Measurements from ENCODE around the gene DUSP10.

The DUSP10 gene

GRCh38 chr1:221742555-221743415, 896 bp upstream of the DUSP10 start:
- Histone ChIP-seq H3K4me1 (ENCODE audit: control insufficient read depth, low read depth, low read length) (peaks cover 7% of the 10 kb centered on the region), H3K4me3 (ENCODE audit: low read length) (peak overlapping the region; percentile 82), H3K9ac (ENCODE audit: low read length) (peak overlapping the region; percentile 31), H3K36me3 (ENCODE audit: control insufficient read depth, low read depth, low read length) (no peaks in the 10 kb centered on the region), H3K27me3 (ENCODE audit: control insufficient read depth, insufficient read depth, low read length) (peaks cover 32% of the 10 kb centered on the region), H3K9me3 (ENCODE audit: control insufficient read depth, low read depth, low read length) (no peaks in the 10 kb centered on the region), H3K27ac (ENCODE audit: low read length) (no peak overlapping the region)

- Histone ChIP-seq H3K9me3 (ENCODE audit: control insufficient read depth, low read depth, low read length) (no peaks in the 10 kb centered on the region), H3K9ac (ENCODE audit: low read length) (peak overlapping the region; percentile 60), H3K27ac (ENCODE audit: low read length) (no peak overlapping the region), H3K27me3 (ENCODE audit: control insufficient read depth, insufficient read depth, low read length) (peaks cover 32% of the 10 kb centered on the region), H3K4me3 (ENCODE audit: low read length) (peak overlapping the region; percentile 82), H3K4me1 (ENCODE audit: control insufficient read depth, low read depth, low read length) (peaks cover 7% of the 10 kb centered on the region), H3K36me3 (ENCODE audit: control insufficient read depth, low read depth, low read length) (no peaks in the 10 kb centered on the region)
Observed at GRCh38 chr1:221740993-221741702, 741 bp downstream of the DUSP10 start.

GRCh38 chr1:221740369-221740992, 1.4 kb downstream of the DUSP10 start:
- Histone ChIP-seq H3K9ac (ENCODE audit: low read length) (no peak overlapping the region), H3K4me1 (ENCODE audit: control insufficient read depth, low read depth, low read length) (peaks cover 7% of the 10 kb centered on the region), H3K27me3 (ENCODE audit: control insufficient read depth, insufficient read depth, low read length) (peaks cover 32% of the 10 kb centered on the region), H3K4me3 (ENCODE audit: low read length) (peak overlapping the region; percentile 82), H3K36me3 (ENCODE audit: control insufficient read depth, low read depth, low read length) (no peaks in the 10 kb centered on the region), H3K9me3 (ENCODE audit: control insufficient read depth, low read depth, low read length) (no peaks in the 10 kb centered on the region), H3K27ac (ENCODE audit: low read length) (no peak overlapping the region)

GRCh38 chr1:221739677-221740025, 2.2 kb downstream of the DUSP10 start:
- H3K4me1 ChIP-seq (ENCODE audit: control insufficient read depth, low read depth, low read length) = peaks cover 7% of the 10 kb centered on the region
- H3K4me3 ChIP-seq (ENCODE audit: low read length) = no peak overlapping the region
- no peak overlapping the region for H3K27ac ChIP-seq (ENCODE audit: low read length)
- H3K9me3 ChIP-seq (ENCODE audit: control insufficient read depth, low read depth, low read length) = no peaks in the 10 kb centered on the region
- no peak overlapping the region for H3K9ac ChIP-seq (ENCODE audit: low read length)
- peaks cover 26% of the 10 kb centered on the region for H3K27me3 ChIP-seq (ENCODE audit: control insufficient read depth, insufficient read depth, low read length)
- no peaks in the 10 kb centered on the region for H3K36me3 ChIP-seq (ENCODE audit: control insufficient read depth, low read depth, low read length)

GRCh38 chr1:221739018-221739676, 2.7 kb downstream of the DUSP10 start:
- Histone ChIP-seq H3K9ac (ENCODE audit: low read length) (no peak overlapping the region), H3K27ac (ENCODE audit: low read length) (no peak overlapping the region), H3K27me3 (ENCODE audit: control insufficient read depth, insufficient read depth, low read length) (peaks cover 26% of the 10 kb centered on the region), H3K4me3 (ENCODE audit: low read length) (no peak overlapping the region), H3K4me1 (ENCODE audit: control insufficient read depth, low read depth, low read length) (peaks cover 7% of the 10 kb centered on the region), H3K36me3 (ENCODE audit: control insufficient read depth, low read depth, low read length) (no peaks in the 10 kb centered on the region), H3K9me3 (ENCODE audit: control insufficient read depth, low read depth, low read length) (no peaks in the 10 kb centered on the region)

- H3K27ac ChIP-seq (ENCODE audit: low read length) = no peak overlapping the region
Observed at GRCh38 chr1:221736714-221737113, 5.2 kb downstream of the DUSP10 start.

GRCh38 chr1:221735999-221736398, 5.9 kb downstream of the DUSP10 start:
- Histone ChIP-seq H3K36me3 (ENCODE audit: control insufficient read depth, low read depth, low read length) (no peaks in the 10 kb centered on the region), H3K27me3 (ENCODE audit: control insufficient read depth, insufficient read depth, low read length) (peaks cover 21% of the 10 kb centered on the region), H3K27ac (ENCODE audit: low read length) (no peak overlapping the region), H3K4me1 (ENCODE audit: control insufficient read depth, low read depth, low read length) (no peaks in the 10 kb centered on the region), H3K9me3 (ENCODE audit: control insufficient read depth, low read depth, low read length) (no peaks in the 10 kb centered on the region), H3K4me3 (ENCODE audit: low read length) (no peak overlapping the region), H3K9ac (ENCODE audit: low read length) (no peak overlapping the region)

More at GRCh38 chr1:221736714-221737113, 5.2 kb downstream of the DUSP10 start:
- Histone ChIP-seq H3K4me1 (ENCODE audit: control insufficient read depth, low read depth, low read length) (no peaks in the 10 kb centered on the region), H3K9ac (ENCODE audit: low read length) (no peak overlapping the region), H3K4me3 (ENCODE audit: low read length) (no peak overlapping the region), H3K9me3 (ENCODE audit: control insufficient read depth, low read depth, low read length) (no peaks in the 10 kb centered on the region), H3K36me3 (ENCODE audit: control insufficient read depth, low read depth, low read length) (no peaks in the 10 kb centered on the region), H3K27me3 (ENCODE audit: control insufficient read depth, insufficient read depth, low read length) (peaks cover 26% of the 10 kb centered on the region)

- H3K27me3 ChIP-seq (ENCODE audit: control insufficient read depth, insufficient read depth, low read length) = peaks cover 3% of the 10 kb centered on the region
- no peaks in the 10 kb centered on the region for H3K4me1 ChIP-seq (ENCODE audit: control insufficient read depth, low read depth, low read length)
Observed at GRCh38 chr1:221734187-221734586, 7.7 kb downstream of the DUSP10 start.

GRCh38 chr1:221732052-221732451, 9.8 kb downstream of the DUSP10 start:
- Histone ChIP-seq H3K9me3 (ENCODE audit: control insufficient read depth, low read depth, low read length) (no peaks in the 10 kb centered on the region), H3K4me1 (ENCODE audit: control insufficient read depth, low read depth, low read length) (no peaks in the 10 kb centered on the region), H3K4me3 (ENCODE audit: low read length) (no peak overlapping the region), H3K9ac (ENCODE audit: low read length) (no peak overlapping the region), H3K27me3 (ENCODE audit: control insufficient read depth, insufficient read depth, low read length) (no peaks in the 10 kb centered on the region), H3K27ac (ENCODE audit: low read length) (no peak overlapping the region), H3K36me3 (ENCODE audit: control insufficient read depth, low read depth, low read length) (no peaks in the 10 kb centered on the region)

More at GRCh38 chr1:221734187-221734586, 7.7 kb downstream of the DUSP10 start:
- H3K9ac ChIP-seq (ENCODE audit: low read length) = no peak overlapping the region
- no peaks in the 10 kb centered on the region for H3K36me3 ChIP-seq (ENCODE audit: control insufficient read depth, low read depth, low read length)
- H3K4me3 ChIP-seq (ENCODE audit: low read length) = no peak overlapping the region
- no peak overlapping the region for H3K27ac ChIP-seq (ENCODE audit: low read length)
- H3K9me3 ChIP-seq (ENCODE audit: control insufficient read depth, low read depth, low read length) = no peaks in the 10 kb centered on the region

GRCh38 chr1:221729771-221730330, 12.0 kb downstream of the DUSP10 start:
- Histone ChIP-seq H3K36me3 (ENCODE audit: control insufficient read depth, low read depth, low read length) (no peaks in the 10 kb centered on the region), H3K4me3 (ENCODE audit: low read length) (no peak overlapping the region), H3K9me3 (ENCODE audit: control insufficient read depth, low read depth, low read length) (no peaks in the 10 kb centered on the region), H3K27ac (ENCODE audit: low read length) (no peak overlapping the region), H3K4me1 (ENCODE audit: control insufficient read depth, low read depth, low read length) (no peaks in the 10 kb centered on the region), H3K27me3 (ENCODE audit: control insufficient read depth, insufficient read depth, low read length) (no peaks in the 10 kb centered on the region), H3K9ac (ENCODE audit: low read length) (no peak overlapping the region)

GRCh38 chr1:221728037-221728505, 13.8 kb downstream of the DUSP10 start:
- peaks cover 11% of the 10 kb centered on the region for H3K9me3 ChIP-seq (ENCODE audit: control insufficient read depth, low read depth, low read length)
- H3K4me1 ChIP-seq (ENCODE audit: control insufficient read depth, low read depth, low read length) = no peaks in the 10 kb centered on the region
- no peak overlapping the region for H3K27ac ChIP-seq (ENCODE audit: low read length)
- no peak overlapping the region for H3K9ac ChIP-seq (ENCODE audit: low read length)
- H3K36me3 ChIP-seq (ENCODE audit: control insufficient read depth, low read depth, low read length) = no peaks in the 10 kb centered on the region
- H3K27me3 ChIP-seq (ENCODE audit: control insufficient read depth, insufficient read depth, low read length) = no peaks in the 10 kb centered on the region
- no peak overlapping the region for H3K4me3 ChIP-seq (ENCODE audit: low read length)
